T follicular helper cell (primary cell): ENCODE results near the gene PUM2.
A peak's percentile ranks its signal among the peaks of the same experiment; 100 is the strongest.
"Not testable (repeated sequence)": the region's sequence is repeated elsewhere in the genome, so short reads cannot be mapped to it uniquely, and the experiment has no call there.

ENCODE experiments used
- DNase-seq: peaks from one replicate; pipeline ENCODE4 v3.0.0-alpha.2; 2020; ENCODE audit warnings: low read depth
- total RNA-seq, 2 experiments: gene quantifications; one replicate each; lab custom pipeline; 2026; lab: John Stamatoyannopoulos, UW

The PUM2 gene
- total RNA-seq = 119 to 174 reads per million in 2 experiments

DNA sequence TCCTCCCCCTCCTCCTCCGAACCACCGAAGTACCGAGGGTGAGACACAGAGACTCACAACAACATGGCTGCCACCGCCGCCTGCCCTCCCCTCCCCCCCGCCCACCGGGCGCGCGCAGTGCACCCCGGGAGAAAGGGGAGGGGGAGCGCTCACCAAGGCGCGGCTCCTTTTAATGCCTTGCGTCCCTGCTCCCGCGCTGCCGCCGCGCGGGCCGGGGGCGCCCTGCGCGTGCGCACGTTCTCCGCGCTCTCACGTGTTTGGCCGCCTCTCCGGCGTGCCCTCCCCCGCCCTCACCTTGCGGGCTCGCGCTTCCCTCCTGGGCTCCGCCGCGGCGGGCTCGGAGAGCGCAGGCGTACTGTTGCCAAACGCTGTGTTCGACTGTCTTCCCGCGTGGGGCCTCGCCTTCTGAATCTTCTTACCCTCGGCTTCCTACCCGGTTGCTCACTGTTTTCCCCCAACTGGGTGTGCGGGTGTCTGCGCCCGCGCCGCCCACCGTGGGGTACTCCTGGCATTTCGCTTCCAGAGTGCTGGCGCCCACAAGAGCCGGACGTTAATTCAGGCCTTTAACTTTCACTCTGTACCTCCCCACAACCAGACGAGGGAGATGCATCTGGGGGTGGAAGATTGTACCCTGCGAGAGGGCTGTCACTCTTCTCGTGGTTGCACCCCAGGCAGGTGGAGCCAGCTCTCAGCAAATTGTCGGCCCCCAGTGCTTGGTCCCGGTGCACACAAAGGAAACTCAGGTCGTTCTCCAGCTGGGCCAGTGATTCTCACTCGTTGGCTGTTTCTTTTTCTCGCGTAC lies at the start of gene PUM2:
Gene PUM2, minus strand, starts transcription at position 92 of the 802 bp plus-strand sequence. CDS start 23,484 bp downstream, outside the sequence.
- DNase-seq = peak; percentile 92

DNA sequence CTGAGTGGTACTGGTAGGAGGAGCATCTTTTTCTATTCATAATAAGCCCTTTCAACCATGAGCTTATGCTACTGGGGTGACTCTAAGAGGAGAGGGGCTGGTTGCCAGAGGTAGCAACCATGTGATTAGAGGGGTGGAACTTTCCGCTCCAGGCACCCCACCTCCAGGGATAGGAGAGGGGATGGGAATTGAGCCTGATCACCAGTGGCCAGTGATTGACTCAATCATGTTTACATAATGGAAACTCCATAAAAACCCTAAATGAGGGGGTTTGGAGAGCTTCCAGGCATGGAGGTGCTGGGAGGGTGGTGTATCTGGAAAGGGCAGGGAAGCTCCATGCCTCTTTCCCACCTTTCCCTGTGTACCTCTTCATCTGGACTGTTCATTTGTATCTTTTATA lies 49.7 kb upstream of the PUM2 start:
- DNase-seq = no peak

DNA sequence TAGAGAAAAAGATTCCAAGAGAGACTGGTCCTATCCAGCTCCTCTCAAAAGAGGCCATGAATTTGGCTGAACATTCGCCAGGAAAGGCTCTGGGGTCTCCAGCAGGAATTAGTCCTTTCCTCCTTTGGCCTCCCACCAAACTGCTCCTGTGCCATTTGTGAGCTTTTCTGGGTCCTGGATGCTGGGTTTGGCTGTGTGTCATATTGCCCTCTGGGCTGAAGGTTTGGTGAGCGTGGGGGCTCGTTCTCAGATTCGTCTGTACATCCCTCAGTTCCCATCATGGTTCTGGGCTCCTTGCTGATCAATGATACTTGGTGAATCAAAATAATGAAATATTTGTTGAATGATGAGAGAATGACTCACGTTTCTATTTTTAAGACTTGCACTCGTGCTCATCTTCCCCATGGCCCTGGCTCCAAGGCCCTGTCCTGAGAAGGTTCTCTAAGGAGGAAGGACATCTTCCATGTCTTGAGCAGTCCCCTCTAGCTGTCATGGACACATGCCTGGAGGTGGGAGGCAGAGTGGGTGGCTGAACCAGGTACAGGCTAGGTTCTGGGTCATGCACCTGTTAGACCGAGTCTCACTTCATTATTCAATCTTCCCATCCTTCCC lies 48.4 kb upstream of the PUM2 start:
- no peak for DNase-seq

DNA sequence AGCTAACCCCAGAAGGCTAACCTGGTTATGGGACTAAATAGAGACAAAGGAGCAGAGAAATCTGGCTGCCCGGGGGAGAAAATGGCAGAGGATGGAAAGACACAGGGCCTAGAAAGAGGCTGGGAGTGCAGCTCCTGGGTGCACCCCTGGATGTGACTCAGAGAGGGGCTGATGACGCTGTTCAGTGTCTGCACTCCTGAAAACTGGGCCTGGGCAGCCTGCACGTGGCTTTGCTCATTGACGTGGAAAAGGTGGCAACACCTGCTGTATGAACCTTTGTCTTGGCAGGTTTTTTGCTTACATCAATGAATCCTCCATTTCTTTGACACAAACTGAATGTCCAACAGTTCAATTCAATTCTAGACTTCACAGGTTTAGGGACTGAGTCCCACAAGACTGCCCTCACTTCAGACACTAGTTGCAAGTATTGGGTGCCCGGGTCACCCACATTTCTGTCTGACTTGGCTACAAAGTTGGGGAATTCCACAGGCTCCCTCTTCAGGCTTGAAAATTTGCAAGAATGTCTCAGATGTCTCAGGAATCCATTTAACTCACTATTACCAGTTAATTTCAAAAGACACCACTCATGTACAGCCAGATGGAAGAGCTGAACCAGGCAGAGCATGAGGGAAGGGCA lies 47.3 kb upstream of the PUM2 start:
- DNase-seq = no peak

GRCh38 chr2:20396356-20397000 lies 45.8 kb upstream of the PUM2 start:
- no peak for DNase-seq

DNA sequence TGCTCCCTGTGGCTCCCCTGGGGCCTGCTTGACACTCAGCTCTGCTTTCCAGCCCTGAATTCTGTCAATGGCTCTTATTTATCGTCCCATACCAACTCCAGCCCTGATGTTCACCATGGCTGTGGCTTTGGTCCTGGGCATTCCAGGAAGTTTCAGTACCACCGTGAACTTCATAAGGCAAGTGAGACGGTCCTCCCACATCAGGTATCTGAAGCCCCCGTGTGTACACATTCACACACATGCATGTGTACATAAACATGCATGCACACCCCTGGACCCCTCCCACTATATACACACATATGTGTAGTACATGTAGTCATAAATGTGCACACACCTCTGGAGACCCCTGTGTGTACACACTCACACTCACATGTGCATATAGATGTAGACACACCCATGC lies 43.3 kb upstream of the PUM2 start:
- DNase-seq = no peak

DNA sequence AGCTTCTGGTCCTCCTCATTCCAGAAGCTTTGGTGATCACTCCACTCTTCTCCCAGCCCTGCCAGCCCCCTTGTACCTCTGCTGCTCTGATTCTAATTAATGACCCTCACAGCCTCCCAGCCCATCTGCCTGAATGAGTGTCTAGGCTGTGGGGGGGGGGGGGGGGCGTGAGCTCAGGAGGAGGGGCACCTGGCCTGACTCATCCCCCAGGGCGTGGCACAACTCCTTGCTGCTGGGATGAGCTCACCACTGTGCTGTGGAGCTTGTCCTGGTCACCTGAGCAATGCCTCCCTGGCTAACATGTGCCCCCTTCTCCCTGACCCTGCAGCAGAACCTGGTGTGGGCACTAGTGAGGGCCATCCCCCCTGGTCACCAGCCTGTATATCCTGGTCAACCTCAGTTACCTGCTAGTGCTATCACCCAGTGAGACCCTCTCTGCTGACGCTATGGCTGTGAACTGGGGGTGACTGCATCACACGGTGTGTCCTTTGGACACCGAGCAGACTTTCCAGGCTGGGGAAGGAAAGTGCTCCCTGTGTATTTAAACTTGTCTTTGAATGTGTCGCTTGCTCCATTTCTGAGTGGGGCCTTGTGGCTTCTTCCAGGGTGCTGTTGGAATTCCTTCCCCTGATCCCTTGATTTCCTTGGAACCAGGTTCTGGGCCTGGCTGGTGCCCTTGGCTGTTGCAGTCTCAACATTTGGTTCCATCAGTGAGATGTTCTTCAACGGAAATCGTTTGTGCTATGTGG lies 41.5 kb upstream of the PUM2 start:
- no peak for DNase-seq

DNA sequence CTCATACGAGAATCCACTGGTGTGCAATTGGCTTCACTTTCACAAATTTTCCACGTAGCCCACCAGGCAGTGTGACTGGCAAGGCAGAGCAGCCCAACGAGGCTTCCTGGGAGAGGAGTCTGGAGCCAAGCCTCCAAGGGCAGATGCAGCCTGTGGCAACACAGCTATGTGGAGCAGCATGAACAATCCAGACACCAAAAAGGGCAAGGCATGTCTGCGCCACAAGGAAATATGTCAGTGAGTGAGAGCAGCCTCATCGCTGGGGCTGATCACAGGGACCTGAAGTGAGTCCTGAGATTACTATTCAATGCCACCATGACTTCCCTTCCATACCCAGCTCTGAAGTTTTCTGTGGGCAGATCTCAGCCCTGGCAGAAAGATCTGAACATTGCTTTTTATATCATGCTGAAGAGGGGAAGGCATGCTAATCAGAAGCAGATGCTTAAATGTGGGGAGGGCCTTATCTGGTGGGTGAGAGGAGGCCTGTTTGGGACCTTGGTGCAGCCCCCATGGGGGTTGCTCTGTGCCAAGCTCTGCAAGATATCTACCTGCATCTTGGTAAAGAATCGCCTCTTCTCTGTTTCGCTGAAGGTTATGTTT lies 40.0 kb upstream of the PUM2 start:
- DNase-seq = no peak

- DNase-seq = no peak
Observed at GRCh38 chr2:20384953-20385352, 34.3 kb upstream of the PUM2 start.

GRCh38 chr2:20382965-20383810 lies 32.5 kb upstream of the PUM2 start:
- DNase-seq = no peak

- DNase-seq = no peak
Observed at GRCh38 chr2:20381457-20381856, 30.8 kb upstream of the PUM2 start.

DNA sequence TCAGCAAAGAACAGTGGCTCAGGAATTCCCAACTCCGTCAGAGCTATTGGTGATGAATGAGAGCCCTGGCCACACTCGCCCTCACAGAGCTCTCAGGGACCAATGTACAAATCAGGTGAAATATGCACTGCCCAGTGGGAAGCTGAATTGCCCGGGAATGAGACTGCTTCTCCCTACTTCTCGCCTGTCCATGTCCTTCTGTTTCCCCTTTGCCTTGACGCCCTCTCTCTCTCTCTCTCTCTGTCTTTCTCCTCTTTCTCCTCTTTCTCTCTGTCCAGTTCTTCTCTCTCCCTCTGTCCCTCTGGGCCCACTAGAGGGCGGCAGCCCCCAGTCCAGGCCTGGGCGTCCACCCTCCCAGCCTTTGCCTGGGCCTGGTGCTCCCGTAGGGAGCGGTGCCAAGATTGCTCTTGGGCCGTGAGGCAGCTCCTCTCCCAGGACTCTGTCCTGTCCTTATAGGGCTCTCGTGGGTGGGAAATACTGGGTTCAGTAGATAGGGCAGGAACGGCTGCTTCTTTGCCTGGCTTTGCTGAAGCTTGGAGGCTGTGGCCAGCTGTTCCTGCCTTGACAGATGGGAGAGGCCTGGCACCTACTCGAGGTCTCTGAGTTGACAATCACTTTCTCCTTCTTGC lies 28.4 kb upstream of the PUM2 start:
- DNase-seq = no peak

DNA sequence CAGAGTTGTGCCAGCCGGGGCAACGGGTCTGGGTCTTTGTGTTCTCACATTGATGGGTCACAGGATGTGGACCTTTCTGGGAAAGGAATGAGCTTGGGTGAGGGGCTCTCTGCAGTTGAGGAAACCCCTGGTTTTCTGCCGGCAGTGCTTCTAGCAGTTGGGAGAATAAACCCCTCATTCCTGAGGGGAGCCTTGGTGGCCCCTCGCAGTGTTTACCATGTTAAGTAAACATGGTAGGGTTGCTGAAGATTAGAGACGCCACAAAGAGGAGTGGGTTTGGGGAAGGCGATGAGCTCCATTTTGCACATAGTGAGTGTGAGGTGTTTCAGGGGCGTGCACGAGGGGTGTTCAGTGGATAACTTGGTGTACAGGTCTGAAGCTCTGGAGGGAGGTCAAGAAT lies 27.7 kb upstream of the PUM2 start:
- DNase-seq = no peak

DNA sequence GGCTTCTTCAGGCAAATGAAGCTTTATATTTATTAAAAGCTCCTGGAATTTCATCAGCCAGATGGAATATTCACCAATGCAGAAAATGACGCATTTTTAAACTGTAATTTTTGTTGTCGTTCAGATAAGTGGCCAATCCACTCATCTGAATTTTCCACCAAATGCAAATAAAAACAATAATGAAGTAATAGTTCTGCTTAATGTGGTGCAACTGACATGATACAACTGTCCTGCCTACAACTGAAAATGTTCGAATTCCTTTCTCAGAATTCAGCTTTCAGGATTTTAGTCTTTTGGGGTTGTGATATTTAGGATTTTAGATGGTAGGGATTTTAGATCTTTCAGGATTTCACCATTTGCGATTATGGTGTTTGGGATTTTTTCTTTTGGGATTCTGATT lies 27.1 kb upstream of the PUM2 start:
- DNase-seq = no peak

DNA sequence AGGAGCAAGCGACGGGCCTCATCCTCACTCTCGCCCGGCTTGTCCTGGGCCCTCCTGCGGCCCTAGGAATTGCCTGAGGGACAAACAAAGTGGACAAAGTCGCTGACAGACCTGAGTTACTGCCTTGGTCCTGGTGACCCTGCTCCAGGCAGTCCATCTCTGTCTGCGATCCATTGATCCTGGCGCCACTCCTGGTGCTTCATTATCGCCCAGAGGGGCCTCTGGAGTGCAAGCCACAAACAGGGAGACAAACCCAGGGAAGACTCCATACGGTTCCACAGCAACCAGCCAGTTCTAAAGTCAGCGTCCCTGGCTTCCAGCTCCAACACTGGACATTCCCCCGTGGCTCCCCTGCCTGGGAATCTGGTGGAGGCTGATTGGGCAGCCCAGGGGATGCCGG lies 24.3 kb upstream of the PUM2 start:
- DNase-seq = not testable (repeated sequence)

DNA sequence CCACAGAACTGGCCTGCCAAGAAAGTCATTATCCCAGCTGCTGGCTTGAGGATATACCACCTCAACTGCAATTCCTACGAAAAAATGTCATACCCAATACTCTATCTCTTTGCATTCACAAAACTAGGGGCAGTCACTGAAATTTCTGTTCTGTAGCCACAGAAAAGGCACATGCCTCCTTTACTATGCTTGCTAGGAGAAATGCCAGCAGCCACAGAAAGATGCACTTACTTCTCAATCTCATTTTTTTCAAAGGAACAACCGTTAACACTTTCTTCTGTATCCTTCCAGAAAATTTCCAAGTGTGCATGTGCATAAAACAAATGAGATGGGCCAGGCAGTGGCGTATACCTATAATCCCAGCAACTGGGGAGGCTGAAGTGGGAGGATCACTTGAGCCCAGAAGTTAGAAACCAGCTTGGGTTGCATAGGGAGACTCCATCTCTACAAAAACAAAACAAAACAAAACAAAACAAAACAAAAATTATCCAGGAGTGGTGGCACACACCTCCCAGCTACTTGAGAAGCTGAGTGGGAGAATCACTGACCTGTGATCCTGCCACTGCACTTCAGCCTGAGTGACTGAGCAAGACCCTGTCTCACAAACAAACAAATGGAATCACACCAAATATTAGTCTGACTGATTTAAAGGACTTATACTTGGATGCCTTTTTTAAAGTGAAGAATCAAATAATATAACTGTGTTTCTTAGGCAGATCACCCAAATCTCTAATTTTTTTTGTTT lies 22.4 kb upstream of the PUM2 start:
- DNase-seq = no peak

GRCh38 chr2:20371323-20372025 lies 20.8 kb upstream of the PUM2 start:
- no peak for DNase-seq

DNA sequence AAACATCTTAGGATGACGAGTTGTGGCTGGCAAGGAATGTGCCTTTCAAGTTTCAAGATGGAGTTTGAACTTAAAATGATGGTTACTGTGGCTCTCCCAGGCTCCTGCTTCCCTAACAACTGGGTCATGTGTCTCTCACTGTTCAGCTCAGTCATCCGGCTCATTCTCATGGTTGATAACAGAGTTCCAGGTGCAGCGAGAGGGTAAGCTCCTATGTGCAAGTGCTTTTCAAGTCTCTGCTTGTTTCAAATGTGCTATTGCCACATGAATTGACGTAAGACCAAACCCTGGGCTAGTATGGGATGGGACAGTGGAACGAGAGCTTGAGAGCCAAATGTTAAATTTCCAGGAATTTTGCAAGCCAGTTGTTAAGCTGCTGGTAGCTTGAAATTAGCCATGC lies 19.5 kb upstream of the PUM2 start:
- no peak for DNase-seq

DNA sequence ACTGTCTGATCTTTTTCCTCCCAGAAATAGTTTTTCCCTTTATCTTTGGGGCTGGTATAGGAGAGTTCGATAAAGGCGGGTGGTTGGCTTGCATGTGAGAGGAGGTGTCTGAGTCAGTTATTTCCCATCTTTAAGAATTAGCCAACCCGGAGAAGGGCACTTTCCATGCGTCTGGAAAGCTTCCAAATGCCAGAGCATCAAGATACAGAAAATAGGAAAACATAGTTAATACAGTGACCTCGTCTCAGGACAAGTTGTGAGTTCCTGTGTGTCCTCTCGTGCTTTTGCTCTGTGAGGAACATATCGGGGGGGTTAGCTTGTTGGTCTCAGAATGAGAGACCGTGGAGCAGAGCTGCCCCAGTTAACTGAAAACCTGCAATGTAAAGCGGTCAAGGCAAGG lies 18.7 kb upstream of the PUM2 start:
- DNase-seq = no peak
